NB4 (cell line): ENCODE results near the gene ENPP6.

ENCODE experiments used
- POLR2A ChIP-seq: IDR thresholded peaks from 2 replicates; pipeline ENCODE4 v1.6.1; 2011; ENCODE audit warnings: mild to moderate bottlenecking; ENCODE audit not compliant: insufficient read length; ENCODE audit errors: extremely low read depth
- TF ChIP-seq, protein P1 (sequence below): IDR thresholded peaks from one replicate; pipeline ENCODE4 v1.5.1; 2012; ENCODE audit warnings: low read depth, low read length
- TF ChIP-seq, protein P2 (sequence below): IDR thresholded peaks from 2 replicates; pipeline ENCODE4 v1.6.1; 2011; ENCODE audit warnings: low read depth, low read length

DNA sequence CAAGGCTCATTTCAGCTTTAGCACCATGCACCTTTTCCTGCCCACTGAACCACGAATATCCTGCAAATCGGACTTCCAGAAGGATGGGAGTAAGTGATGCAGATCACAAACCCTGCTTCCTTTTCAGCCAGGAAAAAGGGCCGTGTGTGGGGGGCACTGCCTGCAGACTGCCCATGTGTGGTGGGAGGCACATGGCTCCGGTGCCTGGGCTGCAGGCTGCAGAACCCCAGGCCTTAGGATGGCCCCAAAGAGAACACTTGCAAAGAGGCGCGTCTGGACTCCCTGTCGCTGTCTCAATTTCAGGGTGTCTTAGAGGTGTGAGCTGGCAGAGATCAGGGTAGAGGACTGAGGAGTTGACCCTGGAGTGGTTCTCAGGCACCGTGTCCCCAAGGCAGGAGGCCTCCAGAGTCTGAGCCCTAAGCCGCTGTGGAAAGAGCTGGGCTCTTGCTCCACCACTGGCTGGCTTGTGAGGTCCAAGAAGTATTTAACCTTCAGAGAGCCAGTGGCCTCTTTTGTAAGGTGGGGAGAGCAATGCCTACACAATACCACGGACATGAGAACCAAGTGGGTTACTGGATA, 97.0 kb downstream of the ENPP6 start:
- TF ChIP-seq, protein P1, sequence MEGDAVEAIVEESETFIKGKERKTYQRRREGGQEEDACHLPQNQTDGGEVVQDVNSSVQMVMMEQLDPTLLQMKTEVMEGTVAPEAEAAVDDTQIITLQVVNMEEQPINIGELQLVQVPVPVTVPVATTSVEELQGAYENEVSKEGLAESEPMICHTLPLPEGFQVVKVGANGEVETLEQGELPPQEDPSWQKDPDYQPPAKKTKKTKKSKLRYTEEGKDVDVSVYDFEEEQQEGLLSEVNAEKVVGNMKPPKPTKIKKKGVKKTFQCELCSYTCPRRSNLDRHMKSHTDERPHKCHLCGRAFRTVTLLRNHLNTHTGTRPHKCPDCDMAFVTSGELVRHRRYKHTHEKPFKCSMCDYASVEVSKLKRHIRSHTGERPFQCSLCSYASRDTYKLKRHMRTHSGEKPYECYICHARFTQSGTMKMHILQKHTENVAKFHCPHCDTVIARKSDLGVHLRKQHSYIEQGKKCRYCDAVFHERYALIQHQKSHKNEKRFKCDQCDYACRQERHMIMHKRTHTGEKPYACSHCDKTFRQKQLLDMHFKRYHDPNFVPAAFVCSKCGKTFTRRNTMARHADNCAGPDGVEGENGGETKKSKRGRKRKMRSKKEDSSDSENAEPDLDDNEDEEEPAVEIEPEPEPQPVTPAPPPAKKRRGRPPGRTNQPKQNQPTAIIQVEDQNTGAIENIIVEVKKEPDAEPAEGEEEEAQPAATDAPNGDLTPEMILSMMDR = no peak
- no peak for TF ChIP-seq POLR2A
- TF ChIP-seq, protein P2, sequence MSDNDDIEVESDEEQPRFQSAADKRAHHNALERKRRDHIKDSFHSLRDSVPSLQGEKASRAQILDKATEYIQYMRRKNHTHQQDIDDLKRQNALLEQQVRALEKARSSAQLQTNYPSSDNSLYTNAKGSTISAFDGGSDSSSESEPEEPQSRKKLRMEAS = no peak
